AG04450 (cell line): ENCODE measurements around the gene GTPBP4. TPM values are rescaled to one million over a fixed set of nuclear protein-coding genes. Genes with fewer than 3 reads are reported as not detected.

Experiments used
- CTCF ChIA-PET: fragments of 300-600, 350-600 bp; formaldehyde crosslinking; extraction: SDS; loops from one replicate; lab custom pipeline; 2022; ENCODE audit warnings: antibody characterized with exemption, inconsistent platforms; lab: Charles Lee
- POLR2A ChIA-PET: fragments of 350-600 bp; formaldehyde crosslinking; extraction: SDS; loops from one replicate; lab custom pipeline; 2021; ENCODE audit warnings: antibody characterized with exemption, inconsistent platforms; lab: Yijun Ruan, JAX
- DNase-seq: peaks from one replicate; pipeline ENCODE4 v3.0.0-alpha.2; 2011; ENCODE audit warnings: low read depth, low spot score
- H3K27ac ChIP-seq: one replicate; pipeline ENCODE4 v1.5.1; 2012; ENCODE audit warnings: low read depth, low read length, control low read depth
- H3K27me3 ChIP-seq: one replicate; pipeline ENCODE4 v1.6.0; 2012; ENCODE audit warnings: low read length; ENCODE audit not compliant: control insufficient read depth, insufficient read depth
- H3K4me3 ChIP-seq: 2 replicates; pipeline ENCODE4 v1.5.1; 2011; ENCODE audit warnings: mild to moderate bottlenecking, low read depth, low read length, control low read depth
- H3K9me3 ChIP-seq: 2 replicates; pipeline ENCODE4 v1.5.1; 2012; ENCODE audit warnings: low read length; ENCODE audit not compliant: control insufficient read depth, insufficient read depth
- polyA plus RNA-seq: library from polyadenylated mRNA; depleted of rRNA; stranded (reverse); fragments of >200 nt; gene quantifications from 2 replicates; pipeline ENCODE4 v1.2.3, GENCODE V29; 2011
- TF ChIP-seq, protein P1 (sequence below): IDR thresholded peaks from 2 replicates; pipeline ENCODE4 v1.5.1; 2011; ENCODE audit warnings: low read depth, low read length, control low read depth, inconsistent platforms

The GTPBP4 gene
- polyA plus RNA-seq, 1 experiment = 34.9 TPM

DNA sequence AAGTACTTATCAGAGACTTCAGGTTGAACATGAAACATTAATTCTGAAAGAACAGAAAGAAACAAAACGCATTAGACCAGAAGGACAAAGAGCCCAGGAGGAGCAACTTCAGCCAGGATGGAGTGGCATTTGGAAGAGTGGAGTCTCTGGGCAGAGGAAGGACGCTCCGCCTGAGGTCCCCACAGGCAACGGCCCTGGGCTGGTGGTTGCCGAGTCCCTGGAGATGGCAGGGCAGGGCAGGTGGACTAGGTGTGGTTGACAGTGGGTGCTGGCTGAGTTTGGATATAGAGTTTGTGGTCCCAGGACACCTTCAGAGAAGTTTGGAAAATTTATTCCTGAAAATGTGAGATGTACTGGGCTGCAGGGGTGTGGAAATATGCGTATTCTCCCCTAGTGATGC, 29.4 kb upstream of the GTPBP4 start:
- CTCF ChIA-PET = no interaction called here
- no peaks in the 10 kb centered on the region; the same call in 1 of the 2 replicates for H3K9me3 ChIP-seq
- POLR2A ChIA-PET = no interaction called here
- no peak overlapping the region for H3K27ac ChIP-seq
- TF ChIP-seq, protein P1, sequence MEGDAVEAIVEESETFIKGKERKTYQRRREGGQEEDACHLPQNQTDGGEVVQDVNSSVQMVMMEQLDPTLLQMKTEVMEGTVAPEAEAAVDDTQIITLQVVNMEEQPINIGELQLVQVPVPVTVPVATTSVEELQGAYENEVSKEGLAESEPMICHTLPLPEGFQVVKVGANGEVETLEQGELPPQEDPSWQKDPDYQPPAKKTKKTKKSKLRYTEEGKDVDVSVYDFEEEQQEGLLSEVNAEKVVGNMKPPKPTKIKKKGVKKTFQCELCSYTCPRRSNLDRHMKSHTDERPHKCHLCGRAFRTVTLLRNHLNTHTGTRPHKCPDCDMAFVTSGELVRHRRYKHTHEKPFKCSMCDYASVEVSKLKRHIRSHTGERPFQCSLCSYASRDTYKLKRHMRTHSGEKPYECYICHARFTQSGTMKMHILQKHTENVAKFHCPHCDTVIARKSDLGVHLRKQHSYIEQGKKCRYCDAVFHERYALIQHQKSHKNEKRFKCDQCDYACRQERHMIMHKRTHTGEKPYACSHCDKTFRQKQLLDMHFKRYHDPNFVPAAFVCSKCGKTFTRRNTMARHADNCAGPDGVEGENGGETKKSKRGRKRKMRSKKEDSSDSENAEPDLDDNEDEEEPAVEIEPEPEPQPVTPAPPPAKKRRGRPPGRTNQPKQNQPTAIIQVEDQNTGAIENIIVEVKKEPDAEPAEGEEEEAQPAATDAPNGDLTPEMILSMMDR = no peak
- no peak for DNase-seq
- no peak overlapping the region for H3K4me3 ChIP-seq
- peaks cover 13% of the 10 kb centered on the region for H3K27me3 ChIP-seq

DNA sequence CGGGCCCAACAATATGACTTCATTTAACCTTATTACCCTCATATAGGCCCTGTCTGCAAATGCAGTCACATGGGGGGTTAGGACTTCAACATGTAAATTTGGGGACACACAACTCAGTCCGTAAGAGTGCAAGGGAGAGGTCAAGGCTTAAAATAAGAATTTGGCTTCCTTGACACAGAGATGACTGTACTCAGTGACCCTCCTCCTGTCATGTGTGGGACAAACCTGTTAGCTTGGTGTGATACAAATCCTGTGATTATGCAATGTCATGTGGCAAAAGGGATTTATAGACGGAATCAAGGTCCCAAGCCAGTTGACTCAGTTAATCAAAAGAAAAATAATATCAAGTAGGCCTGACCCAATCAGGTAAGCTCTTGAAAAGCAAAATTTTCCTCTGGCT, 25.9 kb upstream of the GTPBP4 start:
- no peak overlapping the region for H3K4me3 ChIP-seq
- TF ChIP-seq, protein P1 = no peak
- DNase-seq = no peak
- no peaks in the 10 kb centered on the region for H3K27me3 ChIP-seq
- ChIA-PET CTCF (interaction anchor here (0.7 kb wide), 1 partner anchor 13 kb away, joined by 4 read pairs; no protein-coding TSS in a partner anchor), POLR2A (no interaction called here)
- H3K27ac ChIP-seq = no peak overlapping the region
- peaks cover 7% of the 10 kb centered on the region; the same call in 1 of the 2 replicates for H3K9me3 ChIP-seq

DNA sequence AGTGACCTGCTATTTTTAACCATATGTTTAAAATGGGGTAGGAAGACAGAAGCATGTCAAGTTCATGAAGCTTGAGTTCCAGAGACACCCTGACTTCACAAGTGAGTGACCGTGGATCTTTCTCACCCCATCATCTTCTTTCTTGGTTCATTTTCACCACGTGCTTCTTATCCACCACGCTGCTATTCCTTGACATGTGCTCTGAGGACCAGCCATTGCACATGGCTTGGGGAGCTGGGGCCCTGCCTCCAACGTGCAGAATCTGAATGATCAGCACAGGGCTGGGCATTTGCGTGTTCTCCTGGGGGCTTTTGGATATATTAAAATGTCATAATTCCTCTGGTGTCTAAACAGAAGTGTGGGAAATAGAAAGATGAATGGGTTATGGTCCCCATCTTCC, 25.0 kb upstream of the GTPBP4 start:
- TF ChIP-seq, protein P1 = no peak
- no peak for DNase-seq
- Histone ChIP-seq H3K9me3 (peaks cover 9% of the 10 kb centered on the region; the same call in 1 of the 2 replicates), H3K4me3 (no peak overlapping the region), H3K27me3 (no peaks in the 10 kb centered on the region), H3K27ac (no peak overlapping the region)
- ChIA-PET CTCF (no interaction called here), POLR2A (no interaction called here)

DNA sequence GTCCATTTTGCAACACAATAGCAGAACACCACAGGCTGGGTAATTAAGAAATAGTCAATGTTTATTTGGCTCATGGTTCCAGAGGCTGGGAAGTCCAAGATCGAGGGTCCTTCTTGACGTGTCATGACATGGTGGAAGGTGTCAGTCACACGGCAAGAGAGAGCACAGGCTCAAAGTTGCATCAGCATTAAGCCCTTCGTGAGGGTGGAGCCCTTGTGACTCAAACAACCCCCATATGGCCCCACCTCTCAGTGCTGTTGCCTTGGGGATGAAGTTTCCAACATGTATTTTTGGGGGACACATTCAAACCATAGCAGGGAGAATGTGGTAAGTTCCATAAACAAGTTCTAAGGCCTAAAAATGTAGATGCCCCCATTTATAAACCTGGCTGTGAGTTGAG, 24.6 kb upstream of the GTPBP4 start:
- TF ChIP-seq, protein P1 = no peak
- CTCF ChIA-PET = no interaction called here
- H3K4me3 ChIP-seq = no peak overlapping the region
- no peaks in the 10 kb centered on the region for H3K27me3 ChIP-seq
- peaks cover 9% of the 10 kb centered on the region; the same call in 1 of the 2 replicates for H3K9me3 ChIP-seq
- DNase-seq = no peak
- no peak overlapping the region for H3K27ac ChIP-seq
- POLR2A ChIA-PET = no interaction called here

DNA sequence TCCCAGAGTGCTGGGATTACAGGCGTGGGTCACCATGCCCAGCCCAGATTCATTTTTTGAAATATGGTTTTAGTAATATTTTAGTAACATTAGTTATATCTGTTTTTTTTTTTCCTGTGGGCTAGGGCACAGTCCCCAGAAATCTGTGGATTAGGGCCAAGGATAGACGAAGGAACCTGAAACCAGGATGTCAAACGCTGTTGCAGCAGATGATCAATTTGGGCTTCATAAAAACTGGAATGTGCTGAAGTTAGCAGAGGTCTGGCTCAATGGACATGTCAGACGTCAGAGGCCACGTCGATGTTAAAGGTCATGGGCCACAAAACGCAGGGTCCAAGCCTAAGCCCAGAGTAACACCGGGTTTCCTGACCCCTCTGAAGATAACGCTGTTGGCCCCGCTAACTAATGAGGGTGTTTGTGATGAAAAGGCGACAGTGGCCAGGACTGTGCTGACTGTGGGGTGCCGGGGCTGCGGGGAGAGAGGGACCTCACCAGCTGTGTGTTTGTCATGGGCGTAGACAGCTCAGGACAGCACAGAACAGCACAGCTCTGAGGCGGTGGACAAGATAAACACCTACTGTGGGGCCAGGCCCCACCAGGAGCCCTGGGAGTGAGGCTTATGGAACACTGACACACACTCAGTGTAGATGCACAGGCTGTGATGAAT, 23.8 kb upstream of the GTPBP4 start:
- H3K27ac ChIP-seq = no peak overlapping the region
- ChIA-PET POLR2A (no interaction called here), CTCF (no interaction called here)
- TF ChIP-seq, protein P1 = no peak
- no peaks in the 10 kb centered on the region for H3K27me3 ChIP-seq
- no peak for DNase-seq
- no peak overlapping the region for H3K4me3 ChIP-seq
- H3K9me3 ChIP-seq = peaks cover 9% of the 10 kb centered on the region; the same call in 1 of the 2 replicates
